Adrenal gland (tissue), 5 donors: ENCODE measurements around the gene TMEM213.

Experiments
- POLR2A ChIP-seq, 2 donors: fragments of 450-650 bp; IDR thresholded peaks; one replicate each; pipeline ENCODE4 v1.6.1; 2017; ENCODE audit warnings: antibody characterized with exemption in 2 of 2, mild to moderate bottlenecking in 2 of 2, moderate library complexity in 1 of 2
- TF ChIP-seq, protein P1 (sequence below), 6 experiments: fragments of 450-650 bp in 4 of 6; fragments of 200-600 bp in 2 of 6; sonication (generic) in 1 of 6; IDR thresholded peaks; 1 replicate in 5 of 6; 2 replicates in 1 of 6; pipeline versions ENCODE4 v1.5.1 to v1.8.0; 2016 to 2021; ENCODE audit warnings: antibody characterized with exemption in 6 of 6, mild to moderate bottlenecking in 2 of 6, moderate library complexity in 1 of 6
- donor health status: DM: no; HTN: no; CAD: no.

DNA sequence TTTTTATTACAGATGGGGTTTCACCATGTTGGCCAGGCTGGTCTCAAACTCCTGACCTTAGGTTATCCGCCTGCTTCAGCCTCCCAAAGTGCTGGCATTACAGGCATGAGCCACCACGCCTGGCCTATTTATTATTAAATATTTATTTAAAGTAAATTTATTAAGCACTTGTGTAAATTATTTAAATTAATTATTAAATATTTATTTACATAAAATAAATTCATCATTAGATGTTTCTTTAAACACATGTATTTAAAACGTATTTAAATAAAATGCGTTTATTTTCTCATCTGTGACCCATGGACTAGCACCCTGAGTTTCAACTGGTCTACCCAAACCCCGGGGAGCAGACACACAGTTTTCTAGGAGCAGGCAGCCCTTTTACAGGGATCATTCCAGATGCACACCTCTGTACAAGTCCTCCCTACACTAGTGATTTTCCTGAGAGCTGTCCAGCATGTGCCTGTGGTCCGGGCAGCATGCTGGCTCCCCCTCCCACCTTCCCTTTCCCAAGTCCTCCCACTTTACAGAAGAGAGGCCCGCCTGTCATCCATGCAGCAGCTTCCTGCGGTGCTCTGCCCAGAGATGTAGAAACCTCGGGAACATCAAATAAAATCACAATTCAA is 89.4 kb downstream of the TMEM213 start:
- TF ChIP-seq, protein P1, sequence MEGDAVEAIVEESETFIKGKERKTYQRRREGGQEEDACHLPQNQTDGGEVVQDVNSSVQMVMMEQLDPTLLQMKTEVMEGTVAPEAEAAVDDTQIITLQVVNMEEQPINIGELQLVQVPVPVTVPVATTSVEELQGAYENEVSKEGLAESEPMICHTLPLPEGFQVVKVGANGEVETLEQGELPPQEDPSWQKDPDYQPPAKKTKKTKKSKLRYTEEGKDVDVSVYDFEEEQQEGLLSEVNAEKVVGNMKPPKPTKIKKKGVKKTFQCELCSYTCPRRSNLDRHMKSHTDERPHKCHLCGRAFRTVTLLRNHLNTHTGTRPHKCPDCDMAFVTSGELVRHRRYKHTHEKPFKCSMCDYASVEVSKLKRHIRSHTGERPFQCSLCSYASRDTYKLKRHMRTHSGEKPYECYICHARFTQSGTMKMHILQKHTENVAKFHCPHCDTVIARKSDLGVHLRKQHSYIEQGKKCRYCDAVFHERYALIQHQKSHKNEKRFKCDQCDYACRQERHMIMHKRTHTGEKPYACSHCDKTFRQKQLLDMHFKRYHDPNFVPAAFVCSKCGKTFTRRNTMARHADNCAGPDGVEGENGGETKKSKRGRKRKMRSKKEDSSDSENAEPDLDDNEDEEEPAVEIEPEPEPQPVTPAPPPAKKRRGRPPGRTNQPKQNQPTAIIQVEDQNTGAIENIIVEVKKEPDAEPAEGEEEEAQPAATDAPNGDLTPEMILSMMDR (IDR thresholded peaks at IDR 0.05) = no peak
- TF ChIP-seq POLR2A (IDR thresholded peaks at IDR 0.05) = no peak
